Upper lobe of right lung (tissue), 1 donor: Measurements from ENCODE around the gene CCDC85C. TPM values are rescaled to one million over a fixed set of nuclear protein-coding genes. Genes with fewer than 3 reads are reported as not detected.

Source experiments
- ATAC-seq: fragments of 200-7000 bp; cut with Tn5 transposase; one replicate; pipeline ENCODE4 v1.9.1; 2020; ENCODE audit warnings: mild to moderate bottlenecking, moderate library complexity
- DNase-seq: peaks from one replicate; pipeline ENCODE4 v3.0.0-alpha.2; 2020
- H3K27ac ChIP-seq: fragments of 200-600 bp; one replicate; pipeline ENCODE4 v1.8.0; 2022
- H3K27me3 ChIP-seq: fragments of 200-600 bp; one replicate; pipeline ENCODE4 v1.8.0; 2022; ENCODE audit warnings: mild to moderate bottlenecking
- H3K36me3 ChIP-seq: fragments of 200-600 bp; one replicate; pipeline ENCODE4 v1.8.0; 2022
- H3K4me1 ChIP-seq: fragments of 200-600 bp; one replicate; pipeline ENCODE4 v1.8.0; 2022
- H3K4me3 ChIP-seq: fragments of 200-600 bp; one replicate; pipeline ENCODE4 v1.8.0; 2022; ENCODE audit warnings: mild to moderate bottlenecking
- H3K9me3 ChIP-seq: fragments of 200-600 bp; one replicate; pipeline ENCODE4 v1.8.0; 2022
- intact Hi-C: fragments of 100-400 bp; cut with DNase I; formaldehyde crosslinking; loops from one replicate; pipeline ENCODE4 v1.11.0; 2022
- total RNA-seq: library from RNA; stranded (reverse); fragmentation: NEBNext Ultra II Directional; extraction: Animal tissue kit (Norgen Biotek cat#: 25700); gene quantifications from one replicate; pipeline ENCODE4 v1.2.1, GENCODE V29; 2021
- TF ChIP-seq, protein P1 (sequence below): fragments of 200-600 bp; IDR thresholded peaks from one replicate; pipeline ENCODE4 v1.8.0; 2022; ENCODE audit warnings: antibody characterized with exemption
- donor health status: DM: no; HTN: yes; CAD: no; lungs with severe emphysema.

The CCDC85C gene
- total RNA-seq, 1 donor from 2014 or later: 22.6 TPM

DNA sequence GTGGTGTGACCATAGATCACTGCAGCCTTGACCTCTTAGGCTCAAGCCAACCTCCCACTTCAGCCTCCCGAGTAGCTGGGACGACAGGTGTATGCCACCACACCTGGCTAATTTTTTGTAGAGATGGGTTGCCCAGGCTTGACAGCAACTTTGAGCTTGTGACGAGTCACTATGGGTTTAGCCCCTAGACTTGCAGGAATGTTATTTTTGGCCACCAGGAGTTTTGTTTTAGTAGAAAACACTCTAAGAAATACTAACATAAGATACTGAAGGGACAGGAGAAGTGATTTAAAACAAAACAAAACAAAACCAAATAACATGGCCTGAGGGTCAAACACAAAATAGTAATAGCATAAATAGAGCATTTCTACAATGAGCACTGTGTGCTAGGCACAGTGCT is 149.8 kb downstream of the CCDC85C start:
- no peaks in the 10 kb centered on the region for H3K27me3 ChIP-seq
- no peaks in the 10 kb centered on the region for H3K9me3 ChIP-seq
- H3K4me3 ChIP-seq: no peak overlapping the region
- ATAC-seq: no peak
- H3K27ac ChIP-seq: no peak overlapping the region
- intact Hi-C loops: no loop called here
- no peaks in the 10 kb centered on the region for H3K4me1 ChIP-seq
- TF ChIP-seq, protein P1, sequence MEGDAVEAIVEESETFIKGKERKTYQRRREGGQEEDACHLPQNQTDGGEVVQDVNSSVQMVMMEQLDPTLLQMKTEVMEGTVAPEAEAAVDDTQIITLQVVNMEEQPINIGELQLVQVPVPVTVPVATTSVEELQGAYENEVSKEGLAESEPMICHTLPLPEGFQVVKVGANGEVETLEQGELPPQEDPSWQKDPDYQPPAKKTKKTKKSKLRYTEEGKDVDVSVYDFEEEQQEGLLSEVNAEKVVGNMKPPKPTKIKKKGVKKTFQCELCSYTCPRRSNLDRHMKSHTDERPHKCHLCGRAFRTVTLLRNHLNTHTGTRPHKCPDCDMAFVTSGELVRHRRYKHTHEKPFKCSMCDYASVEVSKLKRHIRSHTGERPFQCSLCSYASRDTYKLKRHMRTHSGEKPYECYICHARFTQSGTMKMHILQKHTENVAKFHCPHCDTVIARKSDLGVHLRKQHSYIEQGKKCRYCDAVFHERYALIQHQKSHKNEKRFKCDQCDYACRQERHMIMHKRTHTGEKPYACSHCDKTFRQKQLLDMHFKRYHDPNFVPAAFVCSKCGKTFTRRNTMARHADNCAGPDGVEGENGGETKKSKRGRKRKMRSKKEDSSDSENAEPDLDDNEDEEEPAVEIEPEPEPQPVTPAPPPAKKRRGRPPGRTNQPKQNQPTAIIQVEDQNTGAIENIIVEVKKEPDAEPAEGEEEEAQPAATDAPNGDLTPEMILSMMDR: no peak
- DNase-seq: no peak
- H3K36me3 ChIP-seq: peaks cover 95% of the 10 kb centered on the region

DNA sequence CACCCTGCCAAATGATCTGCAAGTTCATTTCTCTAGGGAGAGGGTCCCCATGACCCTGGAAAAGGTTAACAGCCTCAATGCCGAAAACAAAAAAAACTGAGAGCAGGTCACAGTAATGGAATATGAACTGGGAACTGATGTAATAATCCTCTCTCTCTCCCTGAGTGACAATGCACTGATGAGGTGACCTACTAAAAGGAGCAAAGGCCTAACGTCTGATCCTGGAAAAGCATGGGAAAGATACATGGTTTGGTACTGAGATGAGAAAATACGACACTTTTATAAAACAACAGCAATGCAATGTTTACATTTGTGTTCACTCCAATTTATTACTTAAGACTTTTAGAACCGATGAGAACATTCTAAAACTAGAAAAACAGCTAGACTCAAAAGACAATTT is 151.0 kb downstream of the CCDC85C start:
- no peaks in the 10 kb centered on the region for H3K27me3 ChIP-seq
- H3K4me1 ChIP-seq: no peaks in the 10 kb centered on the region
- TF ChIP-seq, protein P1: no peak
- peaks cover 95% of the 10 kb centered on the region for H3K36me3 ChIP-seq
- DNase-seq (no peak), ATAC-seq (no peak)
- H3K27ac ChIP-seq: no peak overlapping the region
- H3K9me3 ChIP-seq: no peaks in the 10 kb centered on the region
- intact Hi-C loops: no loop called here
- H3K4me3 ChIP-seq: no peak overlapping the region

DNA sequence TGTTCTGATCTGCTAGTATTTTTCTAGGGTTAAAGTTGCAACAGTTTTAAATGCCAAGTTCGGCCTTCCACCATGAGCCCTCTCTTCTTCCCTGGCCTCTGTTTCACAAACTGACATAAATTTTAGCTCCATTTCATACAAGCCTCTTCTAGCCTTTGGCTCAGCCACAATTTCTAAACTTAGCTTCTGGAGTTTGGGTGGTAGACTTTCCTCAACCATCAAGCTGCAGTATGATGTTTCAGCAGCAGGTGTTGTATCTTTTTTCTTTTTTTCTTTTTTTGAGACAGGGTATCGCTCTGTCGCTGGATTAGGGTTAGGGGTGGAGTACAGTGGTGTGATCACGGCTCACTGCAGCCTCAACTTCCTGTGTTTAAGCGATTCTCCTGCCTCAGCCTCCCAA is 152.8 kb downstream of the CCDC85C start:
- Histone ChIP-seq H3K9me3 (no peaks in the 10 kb centered on the region), H3K36me3 (peaks cover 95% of the 10 kb centered on the region), H3K4me3 (no peak overlapping the region), H3K27ac (no peak overlapping the region), H3K4me1 (no peaks in the 10 kb centered on the region), H3K27me3 (no peaks in the 10 kb centered on the region)
- intact Hi-C loops: no loop called here
- no peak for DNase-seq
- ATAC-seq: no peak
- TF ChIP-seq, protein P1: no peak

DNA sequence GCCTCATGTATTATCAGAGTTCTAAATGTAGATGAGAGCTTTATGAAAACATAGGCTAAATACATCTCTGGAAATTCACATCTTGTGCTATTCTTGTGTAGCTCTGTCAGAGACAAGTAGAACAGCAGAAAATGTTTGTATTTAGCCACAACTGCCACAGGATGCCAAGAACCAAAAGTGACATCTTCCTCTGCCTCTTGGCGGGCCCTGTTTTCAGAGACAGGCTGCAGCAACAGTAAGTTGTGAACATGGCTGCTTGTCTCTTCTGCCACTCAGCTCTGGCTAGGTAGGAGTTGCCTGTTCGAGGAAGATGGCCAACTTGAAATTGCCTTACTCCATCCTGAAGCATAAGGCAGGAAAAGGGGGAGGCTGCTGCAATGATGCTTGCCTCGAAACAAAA is 153.7 kb downstream of the CCDC85C start:
- intact Hi-C loops: no loop called here
- Histone ChIP-seq H3K9me3 (no peaks in the 10 kb centered on the region), H3K27ac (no peak overlapping the region), H3K4me3 (no peak overlapping the region), H3K36me3 (peaks cover 91% of the 10 kb centered on the region), H3K4me1 (no peaks in the 10 kb centered on the region), H3K27me3 (no peaks in the 10 kb centered on the region)
- TF ChIP-seq, protein P1: no peak
- ATAC-seq (no peak), DNase-seq (no peak)

Other genes with a start within 250 kb of the CCDC85C start
- 90.3 TPM for gene SETD3, start 123.3 kb downstream of the CCDC85C start, total RNA-seq
- gene CCNK, start 122.8 kb downstream of the CCDC85C start, total RNA-seq: 48.7 TPM
- 1.6 TPM for gene HHIPL1, start 40.9 kb upstream of the CCDC85C start, total RNA-seq
- 1.3 TPM for gene CYP46A1, start 80.1 kb upstream of the CCDC85C start, total RNA-seq
- gene EML1, start 189.2 kb upstream of the CCDC85C start, total RNA-seq: 42.2 TPM